Measurements from ENCODE around the gene BASP1.

Gene BASP1

DNA sequence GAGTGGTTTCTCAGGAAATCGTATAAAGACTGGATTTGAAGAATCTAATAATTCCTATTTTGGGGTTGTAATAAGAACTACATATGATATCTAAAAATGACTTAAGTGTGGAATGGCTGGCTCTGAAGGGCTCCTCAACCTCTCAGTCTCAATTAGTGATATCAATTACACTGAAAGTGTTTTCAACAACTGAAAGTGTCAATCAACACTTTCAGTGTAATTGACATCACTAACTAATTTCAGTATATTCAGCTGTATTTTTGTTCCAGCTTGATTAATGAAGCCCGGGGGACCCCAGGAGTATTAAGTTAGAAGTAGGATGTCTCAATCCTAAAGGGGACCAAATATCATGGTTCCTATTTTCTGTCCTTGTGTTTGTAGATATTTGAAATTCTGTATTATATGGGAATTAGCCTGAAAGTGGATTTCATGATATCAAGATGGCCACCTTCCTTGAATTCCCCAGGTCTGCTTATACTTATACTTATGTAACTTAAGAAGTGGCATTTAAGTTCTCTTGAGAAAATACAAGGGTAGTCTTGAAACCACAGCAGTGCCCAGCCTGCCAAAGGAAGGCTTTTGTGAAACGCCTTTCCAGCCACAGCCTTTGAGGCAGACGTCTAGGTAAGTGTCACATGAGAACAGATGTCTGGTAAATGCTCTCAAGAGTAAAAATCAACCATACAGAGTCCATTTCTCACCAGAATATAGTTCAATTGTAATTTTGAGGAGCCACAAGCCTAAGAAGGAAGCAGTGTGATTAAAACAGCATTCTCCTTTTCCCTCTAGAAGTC is 4.6 kb downstream of the BASP1 start:
- Histone ChIP-seq H3K9ac (ENCODE audit: insufficient read length) (peak overlapping the region; percentile 12), H3K9me3 (ENCODE audit: low read depth, low read length) (no peaks in the 10 kb centered on the region), H3K36me3 (ENCODE audit: insufficient read depth, low read length) (peaks cover 72% of the 10 kb centered on the region), H3K4me3 (peak overlapping the region; percentile 97), H3K27ac (peak overlapping the region; percentile 74)
- no peak for DNase-seq (ENCODE audit: low read depth, low spot score)
- no peak for TF ChIP-seq FOXP2 (optimal IDR thresholded peaks at IDR 0.05; ENCODE audit: control extremely low read depth, extremely low read length, insufficient read depth)

- no peak for DNase-seq (ENCODE audit: low read depth, low spot score)
- peak overlapping the region; percentile 12 for H3K9ac ChIP-seq (ENCODE audit: insufficient read length)
- H3K4me3 ChIP-seq = peak overlapping the region; percentile 97
- H3K36me3 ChIP-seq (ENCODE audit: insufficient read depth, low read length) = peaks cover 75% of the 10 kb centered on the region
- TF ChIP-seq POLR2AphosphoS5 (IDR thresholded peaks at IDR 0.05; ENCODE audit: borderline replicate concordance, low read depth, low read length) = peak; percentile 31; the same call in 1 of the 2 replicates
- no peak for TF ChIP-seq EZH2 (IDR thresholded peaks at IDR 0.05)
- no peak for TF ChIP-seq FOXP2 (optimal IDR thresholded peaks at IDR 0.05; ENCODE audit: control extremely low read depth, extremely low read length, insufficient read depth)
- peak overlapping the region; percentile 74 for H3K27ac ChIP-seq
- no peaks in the 10 kb centered on the region for H3K9me3 ChIP-seq (ENCODE audit: low read depth, low read length)
These were observed 5.2 kb downstream of the BASP1 start for GRCh38 chr5:17222664-17223063.

DNA sequence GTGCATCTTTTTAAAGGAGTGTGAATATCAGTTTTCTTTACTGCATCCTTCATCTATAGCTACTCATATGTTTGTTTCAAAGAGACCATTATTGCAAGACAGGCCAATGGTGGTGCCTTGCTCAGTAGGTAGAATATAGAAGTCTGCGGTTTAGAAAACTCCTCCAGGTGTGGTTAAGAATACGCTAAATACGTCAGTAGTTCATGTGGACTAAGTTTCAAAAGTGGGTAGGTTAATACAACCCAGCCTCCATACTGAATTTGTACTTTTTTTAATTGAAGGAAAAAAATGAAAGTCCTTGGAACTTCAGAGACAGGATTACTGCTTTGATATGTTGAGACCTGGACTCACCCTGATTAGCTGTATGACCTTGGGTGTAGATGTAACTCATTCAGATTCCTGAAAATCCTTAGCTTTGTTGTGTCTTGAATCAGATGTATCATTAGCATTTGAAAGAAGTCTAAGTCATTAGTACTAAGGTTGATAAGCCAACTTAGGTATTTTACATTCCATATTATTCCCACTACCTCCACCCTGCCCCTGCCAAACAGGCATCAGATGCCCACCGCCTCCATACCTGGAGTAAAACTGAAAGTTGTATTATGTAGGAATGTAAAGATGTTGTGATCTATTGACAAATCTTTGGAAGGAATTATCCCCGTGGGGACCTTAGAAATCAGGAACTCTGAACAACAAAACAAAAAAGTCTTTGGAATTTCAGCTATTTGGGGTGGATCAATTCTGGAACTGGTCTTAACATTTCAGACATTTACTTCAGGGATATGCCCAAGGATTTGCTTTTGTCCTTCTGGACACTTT is 6.1 kb downstream of the BASP1 start:
- Histone ChIP-seq H3K9me3 (ENCODE audit: low read depth, low read length) (no peaks in the 10 kb centered on the region), H3K4me3 (no peak overlapping the region), H3K36me3 (ENCODE audit: insufficient read depth, low read length) (peaks cover 84% of the 10 kb centered on the region), H3K9ac (ENCODE audit: insufficient read length) (no peak overlapping the region), H3K27ac (no peak overlapping the region)
- TF ChIP-seq FOXP2 (optimal IDR thresholded peaks at IDR 0.05; ENCODE audit: control extremely low read depth, extremely low read length, insufficient read depth) (no peak), POLR2AphosphoS5 (IDR thresholded peaks at IDR 0.05; ENCODE audit: borderline replicate concordance, low read depth, low read length) (no peak), EZH2 (IDR thresholded peaks at IDR 0.05) (no peak)
- no peak for DNase-seq (ENCODE audit: low read depth, low spot score)

GRCh38 chr5:17224858-17225511 is 7.6 kb downstream of the BASP1 start:
- Histone ChIP-seq H3K36me3 (ENCODE audit: insufficient read depth, low read length) (peaks cover 82% of the 10 kb centered on the region), H3K27ac (no peak overlapping the region), H3K9ac (ENCODE audit: insufficient read length) (no peak overlapping the region), H3K9me3 (ENCODE audit: low read depth, low read length) (no peaks in the 10 kb centered on the region), H3K4me3 (no peak overlapping the region)
- TF ChIP-seq FOXP2 (optimal IDR thresholded peaks at IDR 0.05; ENCODE audit: control extremely low read depth, extremely low read length, insufficient read depth) = no peak
- TF ChIP-seq EZH2 (IDR thresholded peaks at IDR 0.05) = no peak
- TF ChIP-seq POLR2AphosphoS5 (IDR thresholded peaks at IDR 0.05; ENCODE audit: borderline replicate concordance, low read depth, low read length) = no peak
- DNase-seq (ENCODE audit: low read depth, low spot score) = no peak

DNA sequence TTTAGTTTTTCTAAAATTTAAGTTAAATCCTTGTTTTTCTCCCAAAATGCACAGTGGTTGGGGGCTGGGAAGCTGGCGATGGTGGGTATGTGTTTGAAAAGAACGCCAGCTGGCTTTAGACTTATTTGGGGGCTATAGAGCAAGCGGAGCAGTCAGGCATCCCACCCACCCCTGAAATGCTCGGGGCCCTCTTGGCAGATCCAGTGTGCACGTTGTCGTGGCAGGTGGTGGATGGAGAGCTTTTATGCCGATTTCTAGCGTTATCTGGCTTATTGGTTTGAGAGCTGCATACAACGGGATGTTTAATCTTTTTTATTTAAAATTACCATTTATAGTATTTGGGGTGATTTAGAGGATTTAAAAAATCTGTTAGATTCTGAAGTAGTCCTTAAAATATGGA is 8.1 kb downstream of the BASP1 start:
- TF ChIP-seq FOXP2 (optimal IDR thresholded peaks at IDR 0.05; ENCODE audit: control extremely low read depth, extremely low read length, insufficient read depth) (no peak), POLR2AphosphoS5 (IDR thresholded peaks at IDR 0.05; ENCODE audit: borderline replicate concordance, low read depth, low read length) (no peak), EZH2 (IDR thresholded peaks at IDR 0.05) (no peak)
- H3K27ac ChIP-seq = no peak overlapping the region
- H3K36me3 ChIP-seq (ENCODE audit: insufficient read depth, low read length) = peaks cover 83% of the 10 kb centered on the region
- no peak overlapping the region for H3K9ac ChIP-seq (ENCODE audit: insufficient read length)
- H3K4me3 ChIP-seq = no peak overlapping the region
- no peak for DNase-seq (ENCODE audit: low read depth, low spot score)
- no peaks in the 10 kb centered on the region for H3K9me3 ChIP-seq (ENCODE audit: low read depth, low read length)

- TF ChIP-seq POLR2AphosphoS5 (IDR thresholded peaks at IDR 0.05; ENCODE audit: borderline replicate concordance, low read depth, low read length) (no peak), EZH2 (IDR thresholded peaks at IDR 0.05) (no peak), FOXP2 (optimal IDR thresholded peaks at IDR 0.05; ENCODE audit: control extremely low read depth, extremely low read length, insufficient read depth) (no peak)
- Histone ChIP-seq H3K36me3 (ENCODE audit: insufficient read depth, low read length) (peaks cover 86% of the 10 kb centered on the region), H3K9me3 (ENCODE audit: low read depth, low read length) (no peaks in the 10 kb centered on the region; the same call in 1 of the 2 replicates), H3K27ac (no peak overlapping the region), H3K4me3 (no peak overlapping the region), H3K9ac (ENCODE audit: insufficient read length) (no peak overlapping the region)
- no peak for DNase-seq (ENCODE audit: low read depth, low spot score)
These were observed 10.4 kb downstream of the BASP1 start for GRCh38 chr5:17227868-17228267.

- Histone ChIP-seq H3K36me3 (ENCODE audit: insufficient read depth, low read length) (peaks cover 86% of the 10 kb centered on the region), H3K9me3 (ENCODE audit: low read depth, low read length) (no peaks in the 10 kb centered on the region; the same call in 1 of the 2 replicates), H3K4me3 (no peak overlapping the region), H3K9ac (ENCODE audit: insufficient read length) (no peak overlapping the region), H3K27ac (no peak overlapping the region)
- DNase-seq (ENCODE audit: low read depth, low spot score) = no peak
- no peak for TF ChIP-seq EZH2 (IDR thresholded peaks at IDR 0.05)
- TF ChIP-seq POLR2AphosphoS5 (IDR thresholded peaks at IDR 0.05; ENCODE audit: borderline replicate concordance, low read depth, low read length) = 0 out of 2 replicates have a peak, but pooled peaks have one; percentile 16
These were observed 11.4 kb downstream of the BASP1 start for GRCh38 chr5:17228821-17229291.

- TF ChIP-seq POLR2AphosphoS5 (IDR thresholded peaks at IDR 0.05; ENCODE audit: borderline replicate concordance, low read depth, low read length) (no peak), FOXP2 (optimal IDR thresholded peaks at IDR 0.05; ENCODE audit: control extremely low read depth, extremely low read length, insufficient read depth) (no peak), EZH2 (IDR thresholded peaks at IDR 0.05) (no peak)
- peaks cover 86% of the 10 kb centered on the region for H3K36me3 ChIP-seq (ENCODE audit: insufficient read depth, low read length)
- no peak overlapping the region for H3K27ac ChIP-seq
- H3K9me3 ChIP-seq (ENCODE audit: low read depth, low read length) = no peaks in the 10 kb centered on the region; the same call in 1 of the 2 replicates
- no peak overlapping the region for H3K4me3 ChIP-seq
- no peak overlapping the region for H3K9ac ChIP-seq (ENCODE audit: insufficient read length)
- no peak for DNase-seq (ENCODE audit: low read depth, low spot score)
These were observed 11.9 kb downstream of the BASP1 start for GRCh38 chr5:17229313-17229712.
